Measurements from ENCODE around the gene GNA12. TPM values are rescaled to one million over a fixed set of nuclear protein-coding genes. Genes with fewer than 3 reads are reported as not detected.

Gene GNA12
- total RNA-seq, 1 experiment from 2014 or later, result 63.8 TPM

- Mint-ChIP-seq H3K27me3 (ENCODE audit: insufficient read depth, unreplicated experiment) (no peaks in the 10 kb centered on the region), H3K4me1 (ENCODE audit: low read depth, unreplicated experiment) (no peaks in the 10 kb centered on the region), H3K4me3 (ENCODE audit: unreplicated experiment) (no peak overlapping the region), H3K27ac (ENCODE audit: unreplicated experiment) (no peak overlapping the region), H3K36me3 (ENCODE audit: insufficient read depth, unreplicated experiment) (peaks cover 46% of the 10 kb centered on the region), H3K9me3 (ENCODE audit: unreplicated experiment) (no peaks in the 10 kb centered on the region)
- peak in 1 of 2 experiments; percentile 25 for DNase-seq
- Histone ChIP-seq H3K4me3 (ENCODE audit: low read depth, low read length) (no peak overlapping the region), H3K27me3 (replicated peaks; ENCODE audit: control insufficient read depth, insufficient read depth, low read length) (no peaks in the 10 kb centered on the region), H3K4me1 (no peaks in the 10 kb centered on the region), H3K36me3 (ENCODE audit: control insufficient read depth, insufficient read depth, low read length) (no peaks in the 10 kb centered on the region), H3K9me3 (no peaks in the 10 kb centered on the region)
- BruUV-seq (replicated peaks), result no TSS peak
- ChIA-PET CTCF (no interaction called here), POLR2A (no interaction called here)
- TF ChIP-seq CTCF (IDR thresholded peaks at IDR 0.05; ENCODE audit: insufficient read depth in 1 of 2, low read depth in 1 of 2, low read length in 1 of 2, severe bottlenecking in 1 of 2, unreplicated experiment in 1 of 2), result no peak
- intact Hi-C loops (cut with micrococcal nuclease; ENCODE audit: unreplicated experiment), result no loop called here
Measured at GRCh38 chr7:2710901-2711551, 133.1 kb downstream of the GNA12 start.

- Histone ChIP-seq H3K9me3 (no peaks in the 10 kb centered on the region), H3K4me3 (ENCODE audit: low read depth, low read length) (no peak overlapping the region), H3K27me3 (replicated peaks; ENCODE audit: control insufficient read depth, insufficient read depth, low read length) (no peaks in the 10 kb centered on the region), H3K4me1 (no peaks in the 10 kb centered on the region), H3K36me3 (ENCODE audit: control insufficient read depth, insufficient read depth, low read length) (no peaks in the 10 kb centered on the region)
- H3K27ac Mint-ChIP-seq (ENCODE audit: unreplicated experiment), result no peak overlapping the region
- ChIA-PET CTCF (interaction anchor here (0.5 to 0.6 kb wide), 3 partner anchors 23 to 155 kb away, joined by 3 to 4 read pairs (median 3); no protein-coding TSS in a partner anchor), POLR2A (no interaction called here)
- no peaks in the 10 kb centered on the region for H3K27me3 Mint-ChIP-seq (ENCODE audit: insufficient read depth, unreplicated experiment)
- peaks cover 42% of the 10 kb centered on the region for H3K36me3 Mint-ChIP-seq (ENCODE audit: insufficient read depth, unreplicated experiment)
- no TSS peak for BruUV-seq (replicated peaks)
- no peak for TF ChIP-seq CTCF (IDR thresholded peaks at IDR 0.05; ENCODE audit: insufficient read depth in 1 of 2, low read depth in 1 of 2, low read length in 1 of 2, severe bottlenecking in 1 of 2, unreplicated experiment in 1 of 2)
- no peak overlapping the region for H3K4me3 Mint-ChIP-seq (ENCODE audit: unreplicated experiment)
- intact Hi-C loops (cut with micrococcal nuclease; ENCODE audit: unreplicated experiment), result no loop called here
- no peaks in the 10 kb centered on the region for H3K4me1 Mint-ChIP-seq (ENCODE audit: low read depth, unreplicated experiment)
- no peaks in the 10 kb centered on the region for H3K9me3 Mint-ChIP-seq (ENCODE audit: unreplicated experiment)
- DNase-seq, result no peak
Measured at GRCh38 chr7:2710286-2710655, 133.8 kb downstream of the GNA12 start.

GRCh38 chr7:2709553-2710285, 134.4 kb downstream of the GNA12 start:
- intact Hi-C loops (cut with micrococcal nuclease; ENCODE audit: unreplicated experiment), result no loop called here
- Histone ChIP-seq H3K4me3 (ENCODE audit: low read depth, low read length) (no peak overlapping the region), H3K36me3 (ENCODE audit: control insufficient read depth, insufficient read depth, low read length) (no peaks in the 10 kb centered on the region), H3K4me1 (no peaks in the 10 kb centered on the region), H3K9me3 (no peaks in the 10 kb centered on the region), H3K27me3 (replicated peaks; ENCODE audit: control insufficient read depth, insufficient read depth, low read length) (no peaks in the 10 kb centered on the region)
- Mint-ChIP-seq H3K36me3 (ENCODE audit: insufficient read depth, unreplicated experiment) (peaks cover 36% of the 10 kb centered on the region), H3K27me3 (ENCODE audit: insufficient read depth, unreplicated experiment) (no peaks in the 10 kb centered on the region), H3K27ac (ENCODE audit: unreplicated experiment) (no peak overlapping the region), H3K9me3 (ENCODE audit: unreplicated experiment) (no peaks in the 10 kb centered on the region), H3K4me1 (ENCODE audit: low read depth, unreplicated experiment) (no peaks in the 10 kb centered on the region), H3K4me3 (ENCODE audit: unreplicated experiment) (no peak overlapping the region)
- CTCF ChIA-PET, result interaction anchor here (0.5 to 0.6 kb wide), 4 partner anchors 22 to 154 kb away, joined by 3 to 4 read pairs (median 4); no protein-coding TSS in a partner anchor
- POLR2A ChIA-PET, result no interaction called here
- peak in 1 of 2 experiments; percentile 27 for TF ChIP-seq CTCF (IDR thresholded peaks at IDR 0.05; ENCODE audit: insufficient read depth in 1 of 2, low read depth in 1 of 2, low read length in 1 of 2, severe bottlenecking in 1 of 2, unreplicated experiment in 1 of 2)
- no TSS peak for BruUV-seq (replicated peaks)
- peak in 1 of 2 experiments; percentile 34 for DNase-seq
